DMS114 treated with DMSO at 0.1 percent for 48 hours (cell line): ENCODE measurements around the gene SYPL2.
A peak's percentile ranks its signal among the peaks of the same experiment; 100 is the strongest.
"Not testable (repeated sequence)": the region's sequence is repeated elsewhere in the genome, so short reads cannot be mapped to it uniquely, and the experiment has no call there.

ENCODE experiments used
- DNase-seq: peaks from one replicate; lab custom pipeline; 2025; ENCODE audit not compliant: unreplicated experiment; lab: John Stamatoyannopoulos, UW

Gene SYPL2

GRCh38 chr1:109470245-109470644, 3.9 kb downstream of the SYPL2 start:
- DNase-seq = no peak

GRCh38 chr1:109472779-109473178, 6.4 kb downstream of the SYPL2 start:
- DNase-seq = no peak

- not testable (repeated sequence) for DNase-seq
These were observed 7.1 kb downstream of the SYPL2 start for GRCh38 chr1:109473284-109474057.

GRCh38 chr1:109474697-109475096, 8.4 kb downstream of the SYPL2 start:
- no peak for DNase-seq

GRCh38 chr1:109475261-109475660, 8.9 kb downstream of the SYPL2 start:
- no peak for DNase-seq

- no peak for DNase-seq
These were observed 10.5 kb downstream of the SYPL2 start for GRCh38 chr1:109476825-109477224.

- DNase-seq = no peak
These were observed 11.5 kb downstream of the SYPL2 start for GRCh38 chr1:109477821-109478220.

GRCh38 chr1:109478806-109479205, 12.5 kb downstream of the SYPL2 start:
- DNase-seq = no peak

GRCh38 chr1:109479311-109479710, 13.0 kb downstream of the SYPL2 start:
- DNase-seq = no peak

GRCh38 chr1:109479901-109480300, 13.6 kb downstream of the SYPL2 start:
- DNase-seq = no peak

GRCh38 chr1:109481646-109482045, 15.3 kb downstream of the SYPL2 start:
- no peak for DNase-seq

GRCh38 chr1:109482242-109482641, 15.9 kb downstream of the SYPL2 start:
- DNase-seq = no peak

- peak; percentile 78 for DNase-seq
These were observed 16.7 kb downstream of the SYPL2 start for GRCh38 chr1:109482791-109483671.

- peak; percentile 87 for DNase-seq
These were observed 17.5 kb downstream of the SYPL2 start, which contains the start of gene ATXN7L2 for GRCh38 chr1:109483672-109484518. TSS of gene ATXN7L2 (plus strand) at chr1:109483905. CDS start at chr1:109483954, 49 bp downstream.

- DNase-seq = no peak
These were observed 18.2 kb downstream of the SYPL2 start for GRCh38 chr1:109484519-109484975.

- DNase-seq = no peak
These were observed 18.7 kb downstream of the SYPL2 start for GRCh38 chr1:109485001-109485400.

- DNase-seq = no peak
These were observed 20.9 kb downstream of the SYPL2 start for GRCh38 chr1:109487261-109487660.

GRCh38 chr1:109488201-109488600, 21.9 kb downstream of the SYPL2 start:
- no peak for DNase-seq

- no peak for DNase-seq
These were observed 22.4 kb downstream of the SYPL2 start for GRCh38 chr1:109488696-109489095.

- peak; percentile 56 for DNase-seq
These were observed 23.9 kb downstream of the SYPL2 start for GRCh38 chr1:109490029-109490933.
